HCT116 (cell line): ENCODE results near the gene CHI3L2. TPM values are rescaled to one million over a fixed set of nuclear protein-coding genes. Genes with fewer than 3 reads are reported as not detected.

Experiments
- ATAC-seq: fragments of 200-7000 bp; cut with Tn5 transposase; 2 replicates; pipeline ENCODE4 v1.9.1; 2020; ENCODE audit warnings: mild to moderate bottlenecking, moderate library complexity
- BruUV-seq: library from RNA; stranded (reverse); fragments of 400-500 nt; replicated peaks from 2 replicates; lab custom pipeline; 2021; lab: Mats Ljungman, UMichigan
- CTCF ChIA-PET: fragments of 300-600 bp; sonication (Branson Sonifier 250); formaldehyde crosslinking; loops from one replicate; lab custom pipeline; 2021; ENCODE audit warnings: antibody characterized with exemption; lab: Charles Lee
- POLR2A ChIA-PET: fragments of 300-600, 350-600 bp; sonication (Branson Sonifier 250); formaldehyde crosslinking; loops from one replicate; lab custom pipeline; 2021; ENCODE audit warnings: antibody characterized with exemption; lab: Charles Lee
- RAD21 ChIA-PET, 2 experiments: fragments of 300-600 bp; sonication (Branson Sonifier 250); formaldehyde crosslinking; loops; one replicate each; lab custom pipeline; 2023; ENCODE audit warnings: low total read pairs in 2 of 2; ENCODE audit not compliant: uncharacterized antibody in 2 of 2, unreplicated experiment in 2 of 2, low non-redundant PET in 1 of 2; lab: Charles Lee
- DNase-seq: peaks from one replicate; pipeline ENCODE4 v3.0.0-alpha.2; 2010; ENCODE audit warnings: low read depth, low spot score
- H2AFZ ChIP-seq: fragments of 200-600 bp; shearing (Covaris generic), sonication (generic); 2 replicates; pipeline ENCODE4 v1.6.1; 2017; ENCODE audit warnings: low read depth, mixed run types, mixed read lengths, antibody characterized with exemption, low read length; ENCODE audit not compliant: poor library complexity, severe bottlenecking
- H3K27ac ChIP-seq: 2 replicates; pipeline ENCODE4 v1.5.1; 2012; ENCODE audit warnings: low read depth, low read length
- H3K27me3 ChIP-seq: fragments of 200-600 bp; sonication (generic); 2 replicates; pipeline ENCODE4 v1.6.1; 2016; ENCODE audit warnings: mixed run types, low read length, mixed read lengths; ENCODE audit not compliant: insufficient read depth
- H3K36me3 ChIP-seq, 2 experiments: fragments of 200-500 bp in 1 of 2; fragments of 200-600 bp in 1 of 2; sonication (Bioruptor generic) in 1 of 2; sonication (generic) in 1 of 2; 2 replicates each; pipeline versions ENCODE4 v1.5.1 to v1.6.1; 2014 to 2016; ENCODE audit warnings: low read length in 2 of 2, inconsistent platforms in 1 of 2, mixed read lengths in 1 of 2, mixed run types in 1 of 2; ENCODE audit not compliant: insufficient read depth in 2 of 2, control insufficient read depth in 1 of 2
- H3K4me1 ChIP-seq, 2 experiments: fragments of 200-600 bp in 1 of 2; sonication (generic) in 1 of 2; 2 replicates each; pipeline versions ENCODE4 v1.5.1 to v1.6.1; 2012 to 2017; ENCODE audit warnings: low read length in 2 of 2, inconsistent platforms in 1 of 2, mild to moderate bottlenecking in 1 of 2, mixed read lengths in 1 of 2, mixed run types in 1 of 2, moderate library complexity in 1 of 2; ENCODE audit not compliant: insufficient read depth in 2 of 2, control insufficient read depth in 1 of 2
- H3K4me2 ChIP-seq: fragments of 200-600 bp; sonication (generic); 2 replicates; pipeline ENCODE4 v1.6.1; 2017; ENCODE audit warnings: mixed run types, low read length, mixed read lengths
- H3K4me3 ChIP-seq, 2 experiments: fragments of 200-600 bp in 1 of 2; sonication (generic) in 1 of 2; replicated peaks in 1 of 2; 2 replicates each; pipeline ENCODE4 v1.5.1; 2011 to 2016; ENCODE audit warnings: low read length in 2 of 2, control low read depth in 1 of 2, low read depth in 1 of 2, mild to moderate bottlenecking in 1 of 2, mixed read lengths in 1 of 2, mixed run types in 1 of 2
- H3K79me2 ChIP-seq: fragments of 200-600 bp; sonication (generic); 2 replicates; pipeline ENCODE4 v1.6.1; 2017; ENCODE audit warnings: mild to moderate bottlenecking, mixed run types, low read length, moderate library complexity, mixed read lengths; ENCODE audit not compliant: insufficient read depth
- H3K9ac ChIP-seq: fragments of 200-600 bp; sonication (generic); 2 replicates; pipeline ENCODE4 v1.6.1; 2016; ENCODE audit warnings: low read length, mixed read lengths
- H3K9me2 ChIP-seq: fragments of 200-600 bp; sonication (generic), shearing (Covaris generic); 2 replicates; pipeline ENCODE4 v1.6.1; 2017; ENCODE audit warnings: mixed run types, mild to moderate bottlenecking, moderate library complexity; ENCODE audit not compliant: insufficient read depth
- H3K9me3 ChIP-seq, 2 experiments: fragments of 200-500 bp in 1 of 2; fragments of 200-600 bp in 1 of 2; sonication (Bioruptor generic) in 1 of 2; sonication (generic) in 1 of 2; 2 replicates each; pipeline ENCODE4 v1.6.1; 2014 to 2017; ENCODE audit warnings: low read length in 2 of 2, mixed read lengths in 2 of 2, inconsistent platforms in 1 of 2, low read depth in 1 of 2, mild to moderate bottlenecking in 1 of 2, mixed run types in 1 of 2, moderate library complexity in 1 of 2; ENCODE audit not compliant: control insufficient read depth in 1 of 2, insufficient read depth in 1 of 2
- H4K20me1 ChIP-seq: fragments of 200-600 bp; sonication (generic), shearing (Covaris generic); 2 replicates; pipeline ENCODE4 v1.6.1; 2017; ENCODE audit warnings: mixed run types, mild to moderate bottlenecking, moderate library complexity; ENCODE audit not compliant: insufficient read depth
- ATF3 ChIP-seq: IDR thresholded peaks from 2 replicates; pipeline ENCODE4 v1.6.1; 2012
- CEBPB ChIP-seq: IDR thresholded peaks from 2 replicates; pipeline ENCODE4 v1.6.1; 2012; ENCODE audit warnings: low read depth
- CTCF ChIP-seq, 3 experiments: fragments of 200-600 bp in 1 of 3; sonication (generic) in 1 of 3; IDR thresholded peaks in 2 of 3; conservative IDR thresholded peaks in 1 of 3; 2 replicates each; pipeline ENCODE4 v1.5.1; 2012 to 2017; ENCODE audit warnings: low read depth in 2 of 3, low read length in 2 of 3, antibody characterized with exemption in 1 of 3, borderline replicate concordance in 1 of 3, control low read depth in 1 of 3, mild to moderate bottlenecking in 1 of 3, mixed read lengths in 1 of 3, mixed run types in 1 of 3, moderate library complexity in 1 of 3; ENCODE audit not compliant: insufficient read depth in 1 of 3
- EGR1 ChIP-seq: IDR thresholded peaks from 2 replicates; pipeline ENCODE4 v1.6.1; 2012; ENCODE audit warnings: low read depth
- EZH2 ChIP-seq: fragments of 200-600 bp; sonication (generic); IDR thresholded peaks from 2 replicates; pipeline ENCODE4 v1.6.1; 2017; ENCODE audit warnings: antibody characterized with exemption, mixed run types
- EZH2phosphoT487 ChIP-seq: fragments of 200-600 bp; IDR thresholded peaks from 2 replicates; pipeline ENCODE4 v1.6.1; 2018; ENCODE audit warnings: antibody characterized with exemption, borderline replicate concordance
- POLR2A ChIP-seq: IDR thresholded peaks from 2 replicates; pipeline ENCODE4 v1.7.0; 2011; ENCODE audit warnings: borderline replicate concordance; ENCODE audit not compliant: insufficient read depth, insufficient read length; ENCODE audit errors: extremely low read depth
- RAD21 ChIP-seq: IDR thresholded peaks from 2 replicates; pipeline ENCODE4 v1.6.1; 2012; ENCODE audit warnings: low read depth, mild to moderate bottlenecking
- SP1 ChIP-seq: IDR thresholded peaks from 2 replicates; pipeline ENCODE4 v1.6.1; 2012; ENCODE audit warnings: low read depth
- SRF ChIP-seq: IDR thresholded peaks from 2 replicates; pipeline ENCODE4 v1.6.1; 2012; ENCODE audit warnings: low read depth
- TCF7L2 ChIP-seq: IDR thresholded peaks from 2 replicates; pipeline ENCODE4 v1.7.0; 2011; ENCODE audit warnings: borderline replicate concordance, inconsistent platforms; ENCODE audit not compliant: insufficient read depth, insufficient read length; ENCODE audit errors: extremely low read depth
- ZBTB33 ChIP-seq: IDR thresholded peaks from 2 replicates; pipeline ENCODE4 v1.6.1; 2011; ENCODE audit warnings: mild to moderate bottlenecking, low read length, moderate library complexity; ENCODE audit not compliant: insufficient replicate concordance; ENCODE audit errors: extremely low read depth
- ZFX ChIP-seq: fragments of 450-650 bp; IDR thresholded peaks from 2 replicates; pipeline ENCODE4 v1.6.1; 2017
- intact Hi-C: fragments of 100-400 bp; cut with micrococcal nuclease; formaldehyde crosslinking; loops from 2 replicates; pipeline ENCODE4 v1.10.0; 2022
- total RNA-seq: library from RNA; stranded (reverse); gene quantifications from one replicate; pipeline ENCODE4 v1.2.1, GENCODE V29; 2021; ENCODE audit not compliant: unreplicated experiment
- TF ChIP-seq, protein P1 (sequence below): IDR thresholded peaks from 2 replicates; pipeline ENCODE4 v1.6.1; 2012

The CHI3L2 gene
- total RNA-seq, 1 experiment from 2014 or later = not detected

- ChIA-PET RAD21 (no interaction called here), POLR2A (no interaction called here), CTCF (no interaction called here)
- no peak overlapping the region for H2AFZ ChIP-seq
- no peak for ATAC-seq
- H3K4me1 ChIP-seq = peaks cover 6 to 7% of the 10 kb centered on the region in 2 experiments; a peak in 3 of 4 replicates
- DNase-seq = no peak
- H4K20me1 ChIP-seq = no peaks in the 10 kb centered on the region
- no peak overlapping the region for H3K4me3 ChIP-seq
- BruUV-seq = no TSS peak
- no peak overlapping the region for H3K27ac ChIP-seq
- no peaks in the 10 kb centered on the region for H3K79me2 ChIP-seq
- H3K9me3 ChIP-seq = no peaks in the 10 kb centered on the region
- H3K9ac ChIP-seq = no peak overlapping the region
- intact Hi-C loops = no loop called here
- TF ChIP-seq ZBTB33 (no peak), POLR2A (no peak), EGR1 (no peak), ATF3 (no peak), SP1 (no peak), RAD21 (no peak), CEBPB (no peak), ZFX (no peak), CTCF (IDR thresholded peaks at IDR 0.05 in 2 of 3, conservative IDR thresholded peaks at IDR 0.05 in 1 of 3; ENCODE audit: borderline replicate concordance in 1 of 3, insufficient read depth in 1 of 3, low read depth in 2 of 3, low read length in 2 of 3) (no peak), EZH2phosphoT487 (no peak), EZH2 (no peak), TCF7L2 (no peak), SRF (no peak)
- TF ChIP-seq, protein P1, sequence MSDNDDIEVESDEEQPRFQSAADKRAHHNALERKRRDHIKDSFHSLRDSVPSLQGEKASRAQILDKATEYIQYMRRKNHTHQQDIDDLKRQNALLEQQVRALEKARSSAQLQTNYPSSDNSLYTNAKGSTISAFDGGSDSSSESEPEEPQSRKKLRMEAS = no peak
- H3K27me3 ChIP-seq = no peaks in the 10 kb centered on the region
- H3K9me2 ChIP-seq = no peaks in the 10 kb centered on the region
- no peak overlapping the region for H3K4me2 ChIP-seq
- H3K36me3 ChIP-seq = no peaks in the 10 kb centered on the region
These were observed 17.9 kb upstream of the CHI3L2 start for GRCh38 chr1:111209622-111210021.
